GM12872 (cell line): Measurements from ENCODE around the gene APLP2.

Experiments
- TF ChIP-seq, protein P1 (sequence below): IDR thresholded peaks from 3 replicates; pipeline ENCODE4 v1.5.1; 2011; ENCODE audit warnings: low read depth, mild to moderate bottlenecking, low read length, moderate library complexity; ENCODE audit not compliant: insufficient read depth

The APLP2 gene

DNA sequence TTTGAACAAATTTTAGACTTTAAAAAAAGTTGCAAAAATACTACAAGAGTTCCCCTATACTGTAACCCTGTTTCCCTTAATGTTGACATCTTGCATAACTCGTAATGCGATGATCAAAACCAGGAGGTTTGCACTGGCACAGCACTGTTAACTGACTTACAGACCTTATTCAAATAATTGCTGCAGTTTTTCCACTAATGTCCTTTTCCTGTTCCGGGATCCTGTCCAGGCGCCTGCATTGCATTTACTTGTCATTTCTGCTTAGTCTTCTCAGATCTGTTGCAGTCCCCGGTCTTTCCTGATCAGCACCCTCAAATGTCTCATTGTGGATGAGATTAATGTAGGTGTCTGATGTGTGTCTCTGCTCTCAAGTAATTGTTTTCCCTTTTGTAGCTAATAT is 32.0 kb downstream of the APLP2 start:
- TF ChIP-seq, protein P1, sequence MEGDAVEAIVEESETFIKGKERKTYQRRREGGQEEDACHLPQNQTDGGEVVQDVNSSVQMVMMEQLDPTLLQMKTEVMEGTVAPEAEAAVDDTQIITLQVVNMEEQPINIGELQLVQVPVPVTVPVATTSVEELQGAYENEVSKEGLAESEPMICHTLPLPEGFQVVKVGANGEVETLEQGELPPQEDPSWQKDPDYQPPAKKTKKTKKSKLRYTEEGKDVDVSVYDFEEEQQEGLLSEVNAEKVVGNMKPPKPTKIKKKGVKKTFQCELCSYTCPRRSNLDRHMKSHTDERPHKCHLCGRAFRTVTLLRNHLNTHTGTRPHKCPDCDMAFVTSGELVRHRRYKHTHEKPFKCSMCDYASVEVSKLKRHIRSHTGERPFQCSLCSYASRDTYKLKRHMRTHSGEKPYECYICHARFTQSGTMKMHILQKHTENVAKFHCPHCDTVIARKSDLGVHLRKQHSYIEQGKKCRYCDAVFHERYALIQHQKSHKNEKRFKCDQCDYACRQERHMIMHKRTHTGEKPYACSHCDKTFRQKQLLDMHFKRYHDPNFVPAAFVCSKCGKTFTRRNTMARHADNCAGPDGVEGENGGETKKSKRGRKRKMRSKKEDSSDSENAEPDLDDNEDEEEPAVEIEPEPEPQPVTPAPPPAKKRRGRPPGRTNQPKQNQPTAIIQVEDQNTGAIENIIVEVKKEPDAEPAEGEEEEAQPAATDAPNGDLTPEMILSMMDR: no peak

DNA sequence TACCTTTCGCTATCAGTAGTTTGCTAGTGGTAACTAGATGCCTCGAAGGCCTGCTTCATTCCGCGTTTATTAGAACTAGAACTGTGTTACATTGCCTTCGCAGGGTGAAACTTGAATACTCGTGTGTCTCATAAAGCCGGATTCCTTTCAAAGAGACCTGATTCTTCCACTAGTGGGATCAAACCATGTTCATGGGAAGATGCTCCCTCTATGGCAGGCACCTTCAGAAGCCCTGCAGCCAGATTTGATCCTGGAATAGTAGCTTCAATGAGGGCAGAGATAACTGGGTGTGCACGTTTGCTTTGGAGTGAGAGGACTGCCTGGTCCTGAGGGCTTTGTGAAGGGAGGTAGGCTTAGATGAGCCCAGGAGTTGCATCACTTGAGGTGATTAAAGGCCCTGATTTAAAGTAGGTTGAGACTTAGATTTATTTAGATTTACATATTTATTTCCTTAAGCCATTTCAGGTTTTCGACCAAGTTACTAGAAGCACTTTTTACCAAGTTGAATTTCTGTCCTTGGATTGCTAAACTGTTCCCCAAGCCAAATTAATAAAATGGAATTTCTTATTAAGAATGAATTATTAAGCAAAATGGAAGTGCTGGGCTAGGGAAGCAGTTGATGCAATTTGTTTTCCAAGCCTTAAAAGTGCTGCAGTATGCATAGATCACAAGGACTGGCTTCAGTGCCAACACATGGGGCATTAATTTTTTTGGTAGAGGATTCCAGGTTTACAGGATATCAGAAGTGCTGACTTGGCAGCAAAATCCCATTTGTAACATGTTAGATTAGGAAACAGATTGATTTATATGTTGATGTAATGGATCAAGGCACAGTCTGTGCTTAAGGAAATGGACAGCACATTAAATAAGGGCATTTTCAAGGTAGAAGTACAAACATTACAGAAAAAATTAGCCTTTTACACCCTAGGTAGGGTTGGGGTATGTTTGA is 32.9 kb downstream of the APLP2 start:
- TF ChIP-seq, protein P1: no peak

DNA sequence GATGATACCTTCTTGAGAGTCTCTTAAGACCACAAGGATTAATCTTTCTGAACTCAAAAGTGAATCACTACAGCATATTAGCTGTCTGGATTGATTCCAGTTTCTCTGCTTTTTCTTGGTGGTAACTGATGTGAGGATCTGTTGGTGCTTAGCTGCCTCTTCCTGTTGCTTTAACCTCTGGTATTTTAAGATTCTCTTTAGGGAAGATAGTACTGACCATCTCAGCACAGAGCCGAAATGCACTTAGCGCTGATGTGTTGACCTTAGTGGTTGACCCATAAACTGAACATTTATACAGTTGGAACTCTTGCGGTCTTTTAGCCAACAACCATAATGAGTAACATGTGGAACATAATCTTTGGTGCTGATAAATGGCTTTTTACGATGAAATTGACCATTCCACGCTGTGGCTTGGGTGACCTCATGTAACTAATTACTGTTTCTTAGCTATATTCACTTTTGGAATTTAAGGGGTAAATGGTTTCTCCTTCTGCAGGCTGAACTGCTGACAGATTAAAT is 33.7 kb downstream of the APLP2 start:
- TF ChIP-seq, protein P1: no peak

DNA sequence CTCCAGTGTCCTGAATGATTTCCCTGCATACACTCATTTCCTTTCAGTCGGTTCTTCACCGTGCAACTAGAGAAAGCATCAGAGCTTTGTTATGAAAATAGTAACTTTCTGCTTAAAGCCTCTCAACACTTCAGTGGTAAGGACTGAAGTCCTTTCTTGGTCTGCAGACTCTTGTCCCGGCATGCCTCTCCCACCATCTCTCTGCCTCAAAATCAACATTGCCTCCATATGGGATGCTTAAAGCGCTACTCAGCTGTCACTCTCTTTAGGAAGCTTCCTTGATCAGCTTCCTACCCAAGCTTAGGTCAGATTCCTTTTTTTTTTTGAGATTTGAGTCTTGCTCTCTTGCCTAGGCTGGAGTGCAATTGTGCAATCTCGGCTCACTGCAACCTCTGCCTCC is 36.7 kb downstream of the APLP2 start:
- TF ChIP-seq, protein P1: no peak

DNA sequence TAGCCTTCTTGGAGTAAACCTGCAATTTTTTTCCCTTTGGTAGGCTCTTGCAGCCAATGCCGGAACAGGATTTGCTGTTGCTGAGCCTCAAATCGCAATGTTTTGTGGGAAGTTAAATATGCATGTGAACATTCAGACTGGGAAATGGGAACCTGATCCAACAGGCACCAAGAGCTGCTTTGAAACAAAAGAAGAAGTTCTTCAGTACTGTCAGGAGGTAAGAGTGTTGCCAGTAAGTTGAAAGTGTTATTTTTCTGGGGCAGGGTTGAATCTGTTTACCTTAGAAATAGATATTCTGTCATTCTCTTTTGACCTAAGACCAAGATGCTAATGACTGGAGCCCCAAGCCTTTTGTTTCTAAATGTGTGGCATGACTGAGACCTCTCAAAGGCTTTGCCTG is 39.7 kb downstream of the APLP2 start:
- TF ChIP-seq, protein P1: no peak

DNA sequence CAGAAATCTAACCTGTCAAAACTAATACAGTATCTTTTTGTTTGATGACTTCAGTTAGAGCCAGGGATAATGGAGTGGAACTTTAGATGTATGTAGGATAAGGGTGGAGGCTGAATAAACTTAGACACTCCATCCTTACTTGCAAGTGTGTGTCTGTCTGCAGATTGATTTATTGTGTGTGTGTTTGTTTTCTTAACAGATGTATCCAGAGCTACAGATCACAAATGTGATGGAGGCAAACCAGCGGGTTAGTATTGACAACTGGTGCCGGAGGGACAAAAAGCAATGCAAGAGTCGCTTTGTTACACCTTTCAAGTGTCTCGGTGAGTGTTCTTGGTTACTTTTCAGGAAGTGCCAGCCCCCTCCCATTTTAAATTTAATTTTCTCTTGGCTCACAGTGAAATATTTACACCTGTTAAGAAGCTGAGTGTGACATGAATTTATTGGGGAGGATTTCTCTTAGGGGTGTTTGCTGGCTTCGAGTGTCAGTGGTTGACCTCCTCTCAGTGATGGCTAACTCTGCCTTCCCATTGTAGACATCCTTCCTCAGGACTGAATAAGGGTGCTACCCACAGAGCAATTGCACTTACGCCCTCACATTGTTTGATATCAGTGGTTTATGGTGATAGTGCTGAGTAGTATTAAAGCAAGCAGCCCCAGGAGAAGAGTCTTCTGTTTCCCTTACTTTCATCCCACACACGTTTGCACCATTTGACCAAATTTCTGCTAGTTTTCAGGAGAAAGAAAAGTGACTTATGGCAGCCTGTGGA is 40.8 kb downstream of the APLP2 start:
- TF ChIP-seq, protein P1: no peak

DNA sequence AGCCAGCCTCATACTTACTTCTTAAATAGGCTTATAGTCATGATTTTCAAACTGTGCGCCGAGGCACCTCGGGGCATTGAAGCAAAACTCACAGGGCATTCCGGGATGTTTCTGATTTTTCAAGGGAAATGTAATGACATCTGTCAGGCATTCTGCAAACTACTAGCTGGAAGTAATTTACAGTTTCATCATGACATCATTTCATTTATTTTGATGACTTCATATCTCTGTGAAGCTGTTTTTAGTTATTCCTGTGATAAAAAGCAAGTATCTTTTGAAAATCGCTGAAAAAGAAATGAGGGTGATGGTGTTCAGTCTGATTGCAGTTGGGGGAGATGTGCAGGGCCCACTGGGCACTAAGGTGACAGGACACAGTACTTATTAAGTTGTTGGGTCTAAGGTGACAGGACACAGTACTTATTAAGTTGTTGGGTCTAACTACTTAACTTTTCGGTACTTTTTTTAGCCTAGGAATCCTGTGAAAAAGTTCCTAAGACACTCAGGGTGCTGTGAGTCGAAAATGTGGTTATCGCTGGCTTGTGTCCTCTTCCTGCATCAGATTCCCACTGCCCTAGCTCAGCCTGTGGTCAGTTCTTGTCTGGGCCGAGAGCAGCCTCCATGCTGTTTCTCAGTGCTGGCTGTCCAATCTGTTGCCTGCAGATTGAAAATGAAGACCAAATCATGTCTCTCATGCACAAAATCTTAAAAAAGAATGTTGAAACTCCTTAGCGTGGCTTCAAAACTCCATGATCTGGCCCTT is 42.6 kb downstream of the APLP2 start:
- TF ChIP-seq, protein P1: no peak
